ENCODE measurements around the gene PGGHG.
"Not testable (repeated sequence)": the region's sequence is repeated elsewhere in the genome, so short reads cannot be mapped to it uniquely, and the experiment has no call there.

DNA sequence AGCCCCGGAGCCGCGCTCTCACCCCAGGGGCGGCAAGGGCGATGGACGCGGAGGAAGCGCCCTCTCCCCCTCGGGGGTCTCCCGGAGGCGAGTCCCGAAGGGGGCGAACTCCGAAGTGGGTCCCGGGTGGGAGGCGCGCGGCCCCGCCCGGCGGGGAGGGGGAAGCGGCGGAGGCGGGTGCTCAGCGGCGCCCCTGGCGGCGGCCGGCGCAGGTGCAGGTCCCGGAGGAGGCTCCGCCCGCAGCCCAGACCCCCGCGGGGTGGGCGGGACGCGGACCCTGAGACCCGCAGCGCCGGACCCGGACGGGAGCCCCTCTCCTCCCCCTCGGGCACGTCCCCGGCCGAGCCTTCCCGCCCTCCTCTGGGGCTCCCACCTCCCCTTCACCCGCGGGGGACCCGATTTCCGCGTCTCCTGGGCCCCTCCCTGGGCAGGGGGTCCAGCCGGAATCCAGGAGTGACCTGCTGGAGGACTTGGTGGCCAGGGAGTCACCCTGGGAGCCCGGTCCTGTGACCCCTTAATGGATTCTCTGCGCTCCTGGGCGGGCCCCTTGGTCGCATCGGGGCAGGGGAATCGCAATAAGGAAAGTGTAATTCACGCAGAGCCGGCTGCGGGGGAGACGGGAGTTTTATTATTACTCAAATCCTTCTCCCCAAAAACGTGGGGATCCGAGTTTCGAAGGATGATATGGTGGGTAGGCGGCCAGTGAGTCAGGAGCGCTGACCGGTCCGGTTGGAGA is 22.3 kb downstream of the PGGHG start:
- not testable (repeated sequence) for TF ChIP-seq POLR2A, POLR2AphosphoS5 (IDR thresholded peaks at IDR 0.05; ENCODE audit: low read depth, low read length)
